Endodermal cell (in vitro differentiated cells): ENCODE measurements around the gene NRXN3. TPM values are rescaled to one million over a fixed set of nuclear protein-coding genes. Genes with fewer than 3 reads are reported as not detected.

Source experiments
- DNase-seq: peaks from one replicate; pipeline ENCODE4 v3.0.0-alpha.2; 2017
- H3K27ac ChIP-seq: 2 replicates; pipeline ENCODE4 v1.5.1; 2013; ENCODE audit warnings: mild to moderate bottlenecking, low read depth, low read length, moderate library complexity
- H3K27me3 ChIP-seq: 2 replicates; pipeline ENCODE4 v1.6.1; 2013; ENCODE audit warnings: mild to moderate bottlenecking, low read length, moderate library complexity; ENCODE audit not compliant: insufficient read depth, control insufficient read depth, poor library complexity, severe bottlenecking
- H3K36me3 ChIP-seq: 2 replicates; pipeline ENCODE4 v1.7.0; 2013; ENCODE audit warnings: mild to moderate bottlenecking, low read length, moderate library complexity; ENCODE audit not compliant: control insufficient read depth, insufficient read depth
- H3K4me1 ChIP-seq: one replicate; pipeline ENCODE4 v1.7.0; 2013; ENCODE audit warnings: low read length; ENCODE audit not compliant: control insufficient read depth, insufficient read depth
- H3K4me3 ChIP-seq: 2 replicates; pipeline ENCODE4 v1.5.1; 2013; ENCODE audit warnings: mild to moderate bottlenecking, low read length, moderate library complexity
- H3K9ac ChIP-seq: 2 replicates; pipeline ENCODE4 v1.6.1; 2013; ENCODE audit warnings: mild to moderate bottlenecking, low read length, moderate library complexity; ENCODE audit not compliant: poor library complexity, severe bottlenecking; ENCODE audit errors: extremely low read depth
- H3K9me3 ChIP-seq: 2 replicates; pipeline ENCODE4 v1.6.1; 2013; ENCODE audit warnings: mild to moderate bottlenecking, low read length, moderate library complexity; ENCODE audit not compliant: control insufficient read depth
- H3K27ac Mint-ChIP-seq: 2 replicates; pipeline ENCODE4 v1.8.0; 2020; ENCODE audit warnings: mixed read lengths
- H3K27me3 Mint-ChIP-seq: 2 replicates; pipeline ENCODE4 v1.8.0; 2021; ENCODE audit warnings: mild to moderate bottlenecking, mixed read lengths; ENCODE audit not compliant: insufficient read depth
- H3K36me3 Mint-ChIP-seq: 2 replicates; pipeline ENCODE4 v1.8.0; 2020; ENCODE audit warnings: low read depth, mixed read lengths
- H3K4me1 Mint-ChIP-seq: 2 replicates; pipeline ENCODE4 v1.8.0; 2020; ENCODE audit warnings: mixed read lengths
- H3K4me3 Mint-ChIP-seq: 2 replicates; pipeline ENCODE4 v1.8.0; 2020; ENCODE audit warnings: mild to moderate bottlenecking, moderate library complexity, mixed read lengths
- H3K9me3 Mint-ChIP-seq: 2 replicates; pipeline ENCODE4 v1.8.0; 2020; ENCODE audit warnings: mild to moderate bottlenecking, mixed read lengths
- CTCF ChIP-seq: fragments of 200-600 bp; sonication (generic); conservative IDR thresholded peaks from 2 replicates; pipeline ENCODE4 v1.5.0; 2021; ENCODE audit warnings: antibody characterized with exemption, mild to moderate bottlenecking
- WGBS, 2 experiments: methylation state at CpG; one replicate each; pipeline versions ENCODE4 v1.1.5 to v1.1.7; 2013; ENCODE audit warnings: missing lambda C conversion rate in 2 of 2, mixed read lengths in 1 of 2; ENCODE audit not compliant: insufficient coverage in 1 of 2, insufficient read length in 1 of 2; 5-methylcytosine and 5-hydroxymethylcytosine counted together
- total RNA-seq, 2 donors: library from RNA; stranded (reverse); fragmentation: NEBNext Ultra II Directional in 1 of 2; extraction: Animal tissue kit (Norgen Biotek cat#: 25700) in 1 of 2; gene quantifications; 2 replicates in 1 of 2; 3 replicates in 1 of 2; pipeline ENCODE4 v1.2.1, GENCODE V29; 2021

NRXN3 gene
- total RNA-seq, 2 donors from 2014 or later: 20.9 to 21.4 TPM

- TF ChIP-seq CTCF: no peak
- H3K9me3 Mint-ChIP-seq: no peaks in the 10 kb centered on the region
- no peaks in the 10 kb centered on the region for H3K36me3 Mint-ChIP-seq
- peak; percentile 54 for DNase-seq
- Histone ChIP-seq H3K27me3 (no peaks in the 10 kb centered on the region), H3K4me3 (no peak overlapping the region), H3K36me3 (no peaks in the 10 kb centered on the region), H3K27ac (no peak overlapping the region), H3K9me3 (no peaks in the 10 kb centered on the region), H3K9ac (no peak overlapping the region), H3K4me1 (peaks cover 4% of the 10 kb centered on the region)
- 89 to 93% methylated on average over 7 to 13 of the region's 13 CpGs for WGBS, 2 experiments
- H3K27ac Mint-ChIP-seq: no peak overlapping the region
- H3K27me3 Mint-ChIP-seq: peaks cover 7% of the 10 kb centered on the region
- H3K4me1 Mint-ChIP-seq: peaks cover 10% of the 10 kb centered on the region
- H3K4me3 Mint-ChIP-seq: no peak overlapping the region
Measured at GRCh38 chr14:79466938-79467527, 1296.9 kb downstream of the NRXN3 start.

GRCh38 chr14:79467835-79468234 is 1297.7 kb downstream of the NRXN3 start:
- no peak for TF ChIP-seq CTCF
- H3K36me3 ChIP-seq: no peaks in the 10 kb centered on the region
- Mint-ChIP-seq H3K27ac (no peak overlapping the region), H3K4me3 (no peak overlapping the region), H3K9me3 (no peaks in the 10 kb centered on the region), H3K4me1 (peaks cover 14% of the 10 kb centered on the region), H3K27me3 (peaks cover 7% of the 10 kb centered on the region), H3K36me3 (no peaks in the 10 kb centered on the region)
- 86 to 87% methylated on average over 1 to 2 of the region's 2 CpGs for WGBS, 2 experiments
- H3K4me3 ChIP-seq: no peak overlapping the region
- no peaks in the 10 kb centered on the region for H3K27me3 ChIP-seq
- no peak for DNase-seq
- H3K9ac ChIP-seq: no peak overlapping the region
- no peaks in the 10 kb centered on the region for H3K9me3 ChIP-seq
- H3K4me1 ChIP-seq: peaks cover 7% of the 10 kb centered on the region
- no peak overlapping the region for H3K27ac ChIP-seq

- Mint-ChIP-seq H3K27me3 (peaks cover 7% of the 10 kb centered on the region), H3K9me3 (no peaks in the 10 kb centered on the region), H3K27ac (peak overlapping the region; percentile 22), H3K36me3 (no peaks in the 10 kb centered on the region), H3K4me1 (peaks cover 12% of the 10 kb centered on the region), H3K4me3 (no peak overlapping the region)
- H3K4me1 ChIP-seq: peaks cover 3% of the 10 kb centered on the region
- H3K9me3 ChIP-seq: no peaks in the 10 kb centered on the region
- no peaks in the 10 kb centered on the region for H3K36me3 ChIP-seq
- H3K9ac ChIP-seq: no peak overlapping the region
- TF ChIP-seq CTCF: no peak
- no peaks in the 10 kb centered on the region for H3K27me3 ChIP-seq
- H3K27ac ChIP-seq: no peak overlapping the region
- no peak for DNase-seq
- WGBS, 2 experiments: 83 to 94% methylated on average over 3 of the region's 3 CpGs
- H3K4me3 ChIP-seq: no peak overlapping the region
Measured at GRCh38 chr14:79468486-79468885, 1298.3 kb downstream of the NRXN3 start.
